B cell (primary cell): ENCODE measurements around the gene OCLN.

Source experiments
- EZH2 ChIP-seq: IDR thresholded peaks from 2 replicates; pipeline ENCODE4 v1.6.1; 2012; ENCODE audit warnings: borderline replicate concordance, low read depth, mild to moderate bottlenecking, moderate library complexity, low read length; ENCODE audit not compliant: insufficient read depth, poor library complexity, severe bottlenecking
- TF ChIP-seq, protein P1 (sequence below): fragments of 200-600 bp; IDR thresholded peaks from one replicate; pipeline ENCODE4 v1.8.0; 2022; ENCODE audit warnings: antibody characterized with exemption, mild to moderate bottlenecking

DNA sequence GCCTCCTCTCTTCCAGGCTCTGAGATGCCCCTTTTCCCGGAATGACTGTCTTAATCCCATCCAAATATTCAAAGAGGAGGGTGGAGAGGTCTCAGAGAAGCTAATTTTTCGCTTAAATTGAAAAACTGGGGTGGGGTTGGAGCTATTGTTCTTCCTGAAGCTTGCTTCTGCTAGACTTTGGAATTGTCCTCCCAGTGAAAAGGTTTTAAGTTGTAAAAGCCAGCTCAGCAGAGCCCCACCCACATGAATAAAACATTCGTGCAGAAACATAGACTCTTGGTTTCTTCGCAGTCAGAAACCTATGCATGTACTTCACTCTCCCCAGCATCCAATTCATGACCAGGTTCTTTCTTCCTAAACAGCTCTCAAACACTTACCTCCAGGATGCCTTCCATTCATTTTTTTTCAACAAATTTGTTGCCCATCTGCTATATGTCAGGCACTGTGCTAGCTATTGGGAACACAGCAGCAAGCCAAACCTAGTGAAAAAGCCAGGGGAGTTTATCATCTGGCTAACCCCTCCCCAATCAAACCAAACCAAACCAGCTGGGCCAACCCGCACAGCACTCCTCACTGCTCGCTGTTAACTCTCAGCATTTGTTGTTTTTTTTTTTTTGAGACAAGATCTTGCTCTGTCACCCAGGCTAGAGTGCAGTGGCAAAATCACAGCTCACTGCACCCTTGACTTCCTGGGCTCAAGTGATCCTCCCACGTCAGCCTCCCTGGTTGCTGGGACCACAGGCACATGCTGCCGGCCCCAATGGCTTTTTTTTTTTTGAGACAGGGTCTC lies 37.9 kb upstream of the OCLN start:
- TF ChIP-seq, protein P1, sequence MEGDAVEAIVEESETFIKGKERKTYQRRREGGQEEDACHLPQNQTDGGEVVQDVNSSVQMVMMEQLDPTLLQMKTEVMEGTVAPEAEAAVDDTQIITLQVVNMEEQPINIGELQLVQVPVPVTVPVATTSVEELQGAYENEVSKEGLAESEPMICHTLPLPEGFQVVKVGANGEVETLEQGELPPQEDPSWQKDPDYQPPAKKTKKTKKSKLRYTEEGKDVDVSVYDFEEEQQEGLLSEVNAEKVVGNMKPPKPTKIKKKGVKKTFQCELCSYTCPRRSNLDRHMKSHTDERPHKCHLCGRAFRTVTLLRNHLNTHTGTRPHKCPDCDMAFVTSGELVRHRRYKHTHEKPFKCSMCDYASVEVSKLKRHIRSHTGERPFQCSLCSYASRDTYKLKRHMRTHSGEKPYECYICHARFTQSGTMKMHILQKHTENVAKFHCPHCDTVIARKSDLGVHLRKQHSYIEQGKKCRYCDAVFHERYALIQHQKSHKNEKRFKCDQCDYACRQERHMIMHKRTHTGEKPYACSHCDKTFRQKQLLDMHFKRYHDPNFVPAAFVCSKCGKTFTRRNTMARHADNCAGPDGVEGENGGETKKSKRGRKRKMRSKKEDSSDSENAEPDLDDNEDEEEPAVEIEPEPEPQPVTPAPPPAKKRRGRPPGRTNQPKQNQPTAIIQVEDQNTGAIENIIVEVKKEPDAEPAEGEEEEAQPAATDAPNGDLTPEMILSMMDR = no peak
- no peak for TF ChIP-seq EZH2
